Skeletal muscle tissue (tissue), 4 donors: ENCODE results near the gene RHOT2. TPM values are rescaled to one million over a fixed set of nuclear protein-coding genes. Genes with fewer than 3 reads are reported as not detected.

Experiments used
- H3K27ac ChIP-seq: one replicate; pipeline ENCODE4 v1.7.0; 2013; ENCODE audit warnings: mild to moderate bottlenecking, low read depth, low read length, inconsistent platforms
- H3K27me3 ChIP-seq, 3 donors: one replicate each; pipeline ENCODE4 v1.7.0; 2013; ENCODE audit warnings: low read length in 3 of 3; ENCODE audit not compliant: control insufficient read depth in 3 of 3, insufficient read depth in 3 of 3
- H3K36me3 ChIP-seq, 3 donors: one replicate each; pipeline ENCODE4 v1.7.0; 2013; ENCODE audit warnings: low read length in 3 of 3; ENCODE audit not compliant: control insufficient read depth in 3 of 3, insufficient read depth in 3 of 3
- H3K4me1 ChIP-seq, 3 donors: one replicate each; pipeline ENCODE4 v1.7.0; 2013; ENCODE audit warnings: low read length in 3 of 3, mild to moderate bottlenecking in 3 of 3; ENCODE audit not compliant: control insufficient read depth in 3 of 3, insufficient read depth in 3 of 3
- H3K4me3 ChIP-seq, 3 donors: one replicate each; pipeline ENCODE4 v1.7.0; 2013; ENCODE audit warnings: low read length in 3 of 3
- H3K9ac ChIP-seq, 3 donors: one replicate each; pipeline ENCODE4 v1.7.0; 2013; ENCODE audit warnings: low read length in 3 of 3, mild to moderate bottlenecking in 3 of 3, moderate library complexity in 2 of 3, low read depth in 1 of 3
- H3K9me3 ChIP-seq, 3 donors: one replicate each; pipeline ENCODE4 v1.7.0; 2013; ENCODE audit warnings: low read length in 3 of 3; ENCODE audit not compliant: control insufficient read depth in 3 of 3
- total RNA-seq: library from RNA; depleted of rRNA; stranded (reverse); fragments of >200 nt; gene quantifications from one replicate; pipeline ENCODE4 v1.2.3, GENCODE V29; 2014
- donor health status: Osteomylitis.

The RHOT2 gene
- 14.1 TPM for total RNA-seq

DNA sequence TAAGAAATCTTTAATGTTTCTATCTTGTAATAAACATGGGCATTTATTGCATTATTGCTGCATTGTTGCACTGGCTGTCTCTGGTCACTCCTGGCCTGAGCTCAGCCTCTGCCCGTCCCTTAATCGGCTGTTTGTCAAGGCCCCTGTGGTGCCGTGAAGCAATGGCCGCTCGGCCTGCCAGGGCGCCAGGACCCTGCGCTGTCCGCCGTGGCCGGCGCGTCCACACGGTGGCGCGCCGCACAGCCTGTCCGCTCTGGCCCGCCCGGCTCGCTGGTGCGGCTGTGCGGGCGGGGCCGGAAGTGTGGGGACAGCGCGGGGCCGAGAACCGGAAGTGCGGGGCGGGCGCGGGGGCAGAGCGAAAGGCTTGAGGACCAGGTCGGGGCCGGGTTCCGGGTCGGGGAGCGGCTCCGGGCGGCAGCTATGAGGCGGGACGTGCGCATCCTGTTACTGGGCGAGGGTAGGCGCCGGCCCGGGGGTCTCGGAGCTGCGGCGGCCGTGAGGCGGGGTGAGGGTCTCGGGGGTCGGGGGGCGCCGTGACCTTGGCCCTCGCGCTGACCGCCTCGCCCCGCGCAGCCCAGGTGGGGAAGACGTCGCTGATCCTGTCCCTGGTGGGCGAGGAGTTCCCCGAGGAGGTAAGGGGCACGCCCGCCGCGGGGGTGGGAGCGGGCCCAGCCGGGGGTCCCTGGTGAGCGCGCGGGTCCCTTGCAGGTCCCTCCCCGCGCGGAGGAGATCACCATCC, at the start of gene RHOT2:
Gene RHOT2 (plus strand): TSS at position 353 of the 739 bp plus-strand sequence. CDS start 68 bp downstream, at position 421.
- Histone ChIP-seq H3K36me3 (peaks cover 27 to 38% (median 28%) of the 10 kb centered on the region in 3 donors), H3K4me3 (peak within 1 kb of the TSS; percentile 68 to 83 (median 81)), H3K9ac (peak within 1 kb of the TSS; percentile 81 to 90 (median 88)), H3K27ac (peak within 1 kb of the TSS; percentile 69), H3K9me3 (no peaks in the 10 kb centered on the region), H3K27me3 (no peaks in the 10 kb centered on the region), H3K4me1 (peaks cover 16 to 20% (median 17%) of the 10 kb centered on the region in 3 donors)

DNA sequence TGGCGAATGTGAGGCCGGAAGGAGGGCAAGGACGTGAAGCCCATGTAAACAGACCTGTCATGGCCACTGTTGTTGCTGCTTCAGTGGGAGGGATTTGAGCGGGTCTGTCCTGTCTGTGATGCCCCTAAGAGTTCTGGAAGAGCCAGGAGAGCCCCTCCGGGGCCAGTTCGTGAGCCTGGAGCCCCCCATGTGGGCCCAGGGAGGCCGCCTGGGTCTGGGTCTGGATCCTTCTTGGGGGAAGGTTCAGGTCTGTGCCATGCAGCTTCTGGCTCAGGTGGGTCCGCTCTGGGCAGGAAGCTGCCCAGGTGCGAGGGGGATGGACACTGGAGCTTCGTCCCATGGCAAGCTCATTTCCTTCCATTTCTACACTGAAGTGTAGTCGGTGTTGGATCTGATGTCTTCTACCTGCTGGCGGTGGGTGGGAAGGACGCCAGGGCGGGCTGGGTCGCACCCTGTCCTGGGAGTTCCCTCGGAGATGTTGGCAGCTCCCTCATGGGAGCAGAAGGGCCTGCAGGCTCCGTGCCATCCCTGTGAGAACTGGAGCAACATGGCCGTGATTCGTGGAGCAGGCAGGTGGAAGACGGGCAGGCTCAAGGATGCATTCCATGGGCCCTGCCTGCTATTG, 48.3 kb upstream of the RHOT2 start:
- Histone ChIP-seq H3K4me1 (peaks cover 0 to 4% (median 3%) of the 10 kb centered on the region in 3 donors), H3K4me3 (no peak overlapping the region), H3K27ac (no peak overlapping the region), H3K9me3 (no peaks in the 10 kb centered on the region), H3K9ac (no peak overlapping the region), H3K27me3 (no peaks in the 10 kb centered on the region), H3K36me3 (peaks cover 4 to 6% (median 5%) of the 10 kb centered on the region in 3 donors)

DNA sequence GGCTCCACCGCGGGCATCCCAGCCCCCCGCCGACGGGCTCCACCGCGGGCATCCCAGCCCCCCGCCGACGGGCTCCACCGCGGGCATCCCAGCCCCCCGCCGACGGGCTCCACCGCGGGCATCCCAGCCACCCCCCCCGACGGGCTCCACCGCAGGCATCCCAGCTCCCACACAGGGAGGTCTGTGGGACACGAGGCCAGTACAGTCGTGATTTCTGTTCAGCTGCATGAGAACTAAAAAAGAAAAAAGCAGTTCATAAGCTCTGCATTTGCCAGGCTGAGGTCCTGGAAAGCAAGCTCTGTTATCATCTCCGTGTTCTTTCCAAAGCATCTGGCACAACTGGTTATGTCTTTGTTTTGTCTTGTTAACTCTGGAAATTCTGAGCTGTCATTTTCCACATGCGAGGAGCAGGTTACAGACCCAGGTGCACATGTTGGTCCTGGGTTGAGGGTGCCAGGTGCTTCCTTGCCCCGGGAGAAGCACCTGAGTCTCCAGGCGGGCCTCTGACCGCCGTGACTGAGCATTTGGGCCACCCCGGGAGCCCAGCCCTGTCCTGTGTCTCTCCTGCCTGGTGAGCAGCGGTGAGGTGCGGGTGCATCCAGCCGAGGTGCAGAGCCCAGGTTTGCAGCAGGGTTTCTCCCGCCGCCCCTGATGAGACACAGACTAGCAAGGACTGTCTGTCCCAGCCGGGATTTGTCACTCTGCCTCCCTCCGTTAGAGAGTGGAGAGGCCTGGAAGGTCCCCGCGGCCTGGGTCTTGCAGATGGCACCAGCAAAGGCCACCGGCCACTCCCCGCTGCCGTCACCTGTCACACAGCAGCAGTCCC, 47.0 kb upstream of the RHOT2 start:
- H3K36me3 ChIP-seq, result peaks cover 2 to 12% (median 7%) of the 10 kb centered on the region in 3 donors
- H3K27me3 ChIP-seq, result no peaks in the 10 kb centered on the region
- no peaks in the 10 kb centered on the region for H3K9me3 ChIP-seq
- H3K4me3 ChIP-seq, result no peak overlapping the region
- peaks cover 0 to 4% (median 3%) of the 10 kb centered on the region in 3 donors for H3K4me1 ChIP-seq
- H3K27ac ChIP-seq, result no peak overlapping the region
- no peak overlapping the region for H3K9ac ChIP-seq

DNA sequence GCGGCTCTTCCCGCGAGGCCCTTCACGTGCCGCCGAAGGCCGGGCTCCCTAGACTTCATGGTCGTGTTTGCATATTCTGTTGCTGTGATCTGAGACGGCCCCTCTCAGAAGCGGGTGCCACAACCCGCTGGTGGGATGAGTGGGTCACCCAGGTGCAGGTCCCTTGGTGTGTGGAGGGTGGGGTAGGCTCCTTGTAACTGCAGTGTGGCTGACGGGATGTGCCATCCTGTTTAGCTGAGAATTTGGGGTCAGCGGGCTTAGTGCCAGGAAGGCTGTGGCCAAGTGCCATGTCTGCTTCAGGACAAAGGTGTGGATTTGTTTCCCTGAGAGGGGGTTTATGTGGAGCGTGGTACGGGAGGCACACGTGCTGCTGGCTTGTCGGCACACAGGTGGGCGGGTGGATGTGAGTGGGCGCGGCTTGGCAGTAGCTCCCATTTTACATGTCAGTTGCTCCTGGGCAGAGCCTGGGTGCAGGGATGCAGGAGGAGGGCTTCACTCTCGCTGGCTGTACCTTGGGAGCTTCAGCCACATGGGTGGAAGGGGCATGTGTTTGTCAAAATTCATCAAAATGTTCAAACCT, 46.3 kb upstream of the RHOT2 start:
- Histone ChIP-seq H3K27ac (no peak overlapping the region), H3K9me3 (no peaks in the 10 kb centered on the region), H3K36me3 (peaks cover 5 to 15% (median 11%) of the 10 kb centered on the region in 3 donors), H3K4me1 (peaks cover 0 to 4% (median 3%) of the 10 kb centered on the region in 3 donors), H3K9ac (peak overlapping the region in 1 of 3 donors; percentile 8), H3K27me3 (no peaks in the 10 kb centered on the region), H3K4me3 (no peak overlapping the region)

DNA sequence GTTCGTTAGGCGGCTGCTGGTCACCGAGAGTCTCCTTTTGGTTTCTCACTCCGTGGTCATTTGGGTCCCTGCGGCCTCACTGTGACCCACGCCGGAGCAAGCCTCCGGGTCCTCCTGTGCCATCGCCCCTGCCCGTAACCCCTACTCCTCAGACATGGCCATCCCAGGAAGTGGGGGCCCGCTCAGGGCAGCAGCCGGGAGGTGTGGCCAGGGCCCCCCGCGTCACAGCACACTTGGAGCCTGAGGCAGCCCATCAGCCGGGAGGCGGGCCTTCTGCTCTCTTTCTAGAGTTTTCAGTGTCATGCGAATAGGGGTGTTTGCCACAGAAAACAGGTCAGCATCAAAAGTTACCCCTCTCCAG, 45.0 kb upstream of the RHOT2 start:
- Histone ChIP-seq H3K4me1 (peaks cover 2 to 13% (median 9%) of the 10 kb centered on the region in 3 donors), H3K9ac (no peak overlapping the region)

DNA sequence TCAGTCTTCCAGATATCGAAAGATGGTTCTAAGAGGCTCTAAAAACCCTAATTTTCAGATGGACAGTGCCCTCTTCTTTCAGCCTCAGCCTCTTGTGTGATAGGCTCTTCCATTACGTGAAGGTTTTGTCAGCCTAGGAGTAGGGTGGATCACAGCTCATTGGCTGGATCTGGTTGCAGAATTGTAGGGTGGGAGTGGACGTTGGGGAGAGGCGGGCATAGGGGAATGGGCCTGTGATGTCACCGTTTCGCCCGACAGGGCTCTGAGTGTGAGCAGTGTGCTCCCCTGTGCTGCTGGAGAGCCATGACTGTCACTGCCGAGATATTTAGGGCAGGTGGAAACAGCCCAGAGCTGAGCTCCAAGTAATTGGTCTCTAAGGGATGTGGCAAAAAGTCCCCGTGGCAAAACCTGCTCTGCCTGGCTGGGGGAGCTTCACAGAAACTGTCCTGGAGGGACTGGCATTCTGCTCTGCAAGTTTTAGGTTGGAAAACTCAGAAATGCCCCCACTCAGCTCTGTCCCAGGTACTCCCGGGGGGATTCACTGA, 43.3 kb upstream of the RHOT2 start:
- no peaks in the 10 kb centered on the region for H3K27me3 ChIP-seq
- peaks cover 10 to 20% (median 16%) of the 10 kb centered on the region in 3 donors for H3K36me3 ChIP-seq
- H3K4me1 ChIP-seq, result peaks cover 5 to 20% (median 16%) of the 10 kb centered on the region in 3 donors
- H3K9me3 ChIP-seq, result no peaks in the 10 kb centered on the region
- H3K4me3 ChIP-seq, result no peak overlapping the region
- H3K27ac ChIP-seq, result no peak overlapping the region
- peak overlapping the region in 1 of 3 donors; percentile 51 for H3K9ac ChIP-seq

More for the DNA sequence above, 45.0 kb upstream of the RHOT2 start:
- H3K27me3 ChIP-seq, result no peaks in the 10 kb centered on the region
- no peak overlapping the region for H3K27ac ChIP-seq
- no peak overlapping the region for H3K4me3 ChIP-seq
- H3K9me3 ChIP-seq, result no peaks in the 10 kb centered on the region
- H3K36me3 ChIP-seq, result peaks cover 5 to 12% (median 11%) of the 10 kb centered on the region in 3 donors

DNA sequence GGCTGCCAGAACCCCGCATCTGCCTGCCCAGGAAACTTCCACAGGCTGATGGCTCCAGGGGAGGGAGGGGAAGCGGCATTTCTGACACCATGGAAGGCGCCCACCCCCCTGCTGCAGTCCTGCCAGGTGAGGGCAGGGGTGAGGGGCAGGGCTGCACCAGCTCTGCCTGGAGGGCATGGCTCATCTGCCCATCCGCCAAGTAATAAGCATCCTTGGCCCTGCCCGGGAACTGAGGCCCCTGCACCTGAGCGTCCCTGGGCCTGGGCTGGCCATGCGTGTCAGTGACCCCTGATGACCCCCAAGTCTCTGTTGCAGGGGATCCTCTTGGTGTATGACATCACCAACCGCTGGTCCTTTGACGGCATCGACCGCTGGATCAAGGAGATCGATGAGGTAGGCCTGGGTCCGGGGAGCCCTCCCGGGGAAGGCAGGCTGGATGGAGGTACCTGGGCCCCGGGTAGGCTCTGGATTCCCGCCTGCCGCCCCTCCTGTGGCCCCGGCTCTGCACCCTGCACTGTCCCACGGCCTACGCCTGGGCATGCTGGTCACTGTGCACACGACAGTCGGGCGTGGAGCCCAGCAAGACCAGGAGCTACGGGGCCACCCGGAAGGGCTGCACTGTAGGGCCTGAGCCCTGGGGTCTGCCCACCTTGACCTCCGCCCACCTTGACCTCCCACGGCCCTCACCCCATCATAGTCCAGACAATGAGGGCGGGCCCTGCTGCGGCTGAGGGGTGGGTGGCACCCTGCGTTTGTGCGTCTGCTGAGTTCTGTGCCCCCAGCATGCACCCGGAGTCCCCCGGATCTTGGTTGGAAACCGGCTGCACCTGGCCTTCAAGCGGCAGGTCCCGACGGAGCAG, 42.6 kb upstream of the RHOT2 start:
- H3K4me3 ChIP-seq, result no peak overlapping the region
- no peaks in the 10 kb centered on the region for H3K27me3 ChIP-seq
- H3K9ac ChIP-seq, result no peak overlapping the region
- H3K4me1 ChIP-seq, result peaks cover 11 to 26% (median 22%) of the 10 kb centered on the region in 3 donors
- H3K36me3 ChIP-seq, result peaks cover 10 to 20% (median 16%) of the 10 kb centered on the region in 3 donors
- no peaks in the 10 kb centered on the region for H3K9me3 ChIP-seq
- no peak overlapping the region for H3K27ac ChIP-seq

DNA sequence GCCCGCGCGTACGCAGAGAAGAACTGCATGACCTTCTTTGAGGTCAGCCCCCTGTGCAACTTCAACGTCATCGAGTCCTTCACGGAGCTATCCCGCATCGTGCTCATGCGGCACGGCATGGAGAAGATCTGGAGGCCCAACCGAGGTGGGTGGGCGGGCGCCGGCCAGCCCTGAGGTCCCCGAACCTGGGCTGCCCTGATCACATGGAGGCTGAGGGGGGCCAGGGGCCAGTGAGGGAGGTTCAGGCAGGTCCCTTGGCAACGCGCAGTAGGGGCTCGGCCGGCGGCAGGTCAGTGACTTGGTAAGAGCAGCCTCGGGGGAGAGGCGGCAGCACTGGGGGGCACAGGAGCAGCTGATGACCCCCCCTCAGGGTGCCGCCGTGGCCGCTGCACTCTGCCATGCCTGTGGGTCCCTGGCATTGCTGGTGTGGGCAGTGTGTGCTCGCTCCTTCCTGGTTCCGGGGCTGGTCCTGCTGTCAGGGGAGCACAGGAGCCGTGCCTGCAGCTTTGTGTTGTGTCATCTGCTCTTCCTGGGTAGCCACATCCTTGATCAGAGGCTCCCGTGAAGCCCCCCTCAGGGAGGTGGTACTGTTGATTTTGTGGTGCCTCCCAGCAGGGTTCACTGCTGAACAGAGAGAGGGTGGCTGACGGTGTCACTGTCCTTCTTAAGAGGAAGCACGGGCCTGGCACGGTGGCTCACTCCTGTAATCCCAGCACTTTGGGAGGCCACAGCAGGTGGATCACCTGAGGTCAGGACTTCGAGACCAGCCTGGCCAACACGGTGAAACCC, 41.8 kb upstream of the RHOT2 start:
- H3K4me1 ChIP-seq, result peaks cover 11 to 32% (median 26%) of the 10 kb centered on the region in 3 donors
- H3K4me3 ChIP-seq, result no peak overlapping the region
- H3K9ac ChIP-seq, result no peak overlapping the region

More for the DNA sequence above, 41.8 kb upstream of the RHOT2 start:
- no peak overlapping the region for H3K27ac ChIP-seq
- H3K27me3 ChIP-seq, result no peaks in the 10 kb centered on the region
- H3K9me3 ChIP-seq, result no peaks in the 10 kb centered on the region
- peaks cover 10 to 20% (median 15%) of the 10 kb centered on the region in 3 donors for H3K36me3 ChIP-seq
